Coronary artery (tissue), 2 donors: ENCODE data around the gene HECW1.

Experiments used
- DNase-seq: peaks from one replicate; pipeline ENCODE4 v3.0.0-alpha.2; 2017; ENCODE audit warnings: low spot score
- H3K27ac ChIP-seq, 2 donors: fragments of 200-600 bp; sonication (generic); one replicate each; pipeline ENCODE4 v1.5.1; 2016 to 2019
- H3K4me3 ChIP-seq: fragments of 200-600 bp; sonication (generic); 2 replicates; pipeline ENCODE4 v1.5.1; 2016; ENCODE audit warnings: mild to moderate bottlenecking, moderate library complexity
- CTCF ChIP-seq: fragments of 200-600 bp; sonication (generic); IDR thresholded peaks from one replicate; pipeline ENCODE4 v1.5.1; 2019; ENCODE audit warnings: antibody characterized with exemption

HECW1 gene

GRCh38 chr7:43391518-43391917 is 279.1 kb downstream of the HECW1 start:
- H3K27ac ChIP-seq, result no peak overlapping the region
- H3K4me3 ChIP-seq, result no peak overlapping the region

GRCh38 chr7:43392638-43393330 is 280.3 kb downstream of the HECW1 start:
- Histone ChIP-seq H3K27ac (no peak overlapping the region), H3K4me3 (no peak overlapping the region)
- TF ChIP-seq CTCF, result no peak
- DNase-seq, result no peak

More at GRCh38 chr7:43391518-43391917, 279.1 kb downstream of the HECW1 start:
- TF ChIP-seq CTCF, result no peak
- DNase-seq, result no peak

GRCh38 chr7:43394441-43395130 is 282.1 kb downstream of the HECW1 start:
- no peak for DNase-seq
- Histone ChIP-seq H3K27ac (no peak overlapping the region), H3K4me3 (no peak overlapping the region)
- TF ChIP-seq CTCF, result no peak

GRCh38 chr7:43395351-43395750 is 282.9 kb downstream of the HECW1 start:
- TF ChIP-seq CTCF, result no peak
- Histone ChIP-seq H3K27ac (no peak overlapping the region), H3K4me3 (no peak overlapping the region)
- DNase-seq, result no peak

GRCh38 chr7:43396187-43396740 is 283.8 kb downstream of the HECW1 start:
- DNase-seq, result no peak
- Histone ChIP-seq H3K27ac (no peak overlapping the region), H3K4me3 (no peak overlapping the region)
- TF ChIP-seq CTCF, result no peak

GRCh38 chr7:43398831-43399230 is 286.4 kb downstream of the HECW1 start:
- no peak for TF ChIP-seq CTCF
- Histone ChIP-seq H3K27ac (no peak overlapping the region), H3K4me3 (no peak overlapping the region)
- no peak for DNase-seq

- Histone ChIP-seq H3K27ac (no peak overlapping the region), H3K4me3 (no peak overlapping the region)
- TF ChIP-seq CTCF, result no peak
- DNase-seq, result no peak
These were observed 293.5 kb downstream of the HECW1 start for GRCh38 chr7:43405948-43406347.
